GM19467 (cell line): Measurements from ENCODE around the gene ARFGAP1.
"Not testable (repeated sequence)": the region's sequence is repeated elsewhere in the genome, so short reads cannot be mapped to it uniquely, and the experiment has no call there.

ENCODE experiments used
- ATAC-seq: cut with Tn5 transposase; IDR thresholded peaks from one replicate; pipeline ENCODE4 v1.9.1; 2021; ENCODE audit warnings: mild to moderate bottlenecking, moderate library complexity; ENCODE audit not compliant: unreplicated experiment

The ARFGAP1 gene

GRCh38 chr20:63239431-63239830 is 33.2 kb upstream of the ARFGAP1 start:
- no peak for ATAC-seq

GRCh38 chr20:63240004-63240403 is 32.6 kb upstream of the ARFGAP1 start:
- no peak for ATAC-seq

- ATAC-seq, result no peak
Measured at GRCh38 chr20:63241272-63241671, 31.3 kb upstream of the ARFGAP1 start.

GRCh38 chr20:63242736-63243135 is 29.9 kb upstream of the ARFGAP1 start:
- ATAC-seq, result no peak

GRCh38 chr20:63243604-63244247 is 28.9 kb upstream of the ARFGAP1 start:
- ATAC-seq, result no peak

GRCh38 chr20:63244468-63244867 is 28.1 kb upstream of the ARFGAP1 start:
- no peak for ATAC-seq

GRCh38 chr20:63246490-63247288 is 25.9 kb upstream of the ARFGAP1 start:
- no peak for ATAC-seq

- no peak for ATAC-seq
Measured at GRCh38 chr20:63247671-63248228, 24.9 kb upstream of the ARFGAP1 start.

GRCh38 chr20:63248835-63249591 is 23.6 kb upstream of the ARFGAP1 start:
- no peak for ATAC-seq

- ATAC-seq, result no peak
Measured at GRCh38 chr20:63249891-63250290, 22.7 kb upstream of the ARFGAP1 start.

- ATAC-seq, result not testable (repeated sequence)
Measured at GRCh38 chr20:63251350-63251749, 21.3 kb upstream of the ARFGAP1 start.

GRCh38 chr20:63252284-63252711 is 20.3 kb upstream of the ARFGAP1 start:
- no peak for ATAC-seq

- no peak for ATAC-seq
Measured at GRCh38 chr20:63253065-63253437, 19.6 kb upstream of the ARFGAP1 start.

GRCh38 chr20:63253438-63254231 is 19.0 kb upstream of the ARFGAP1 start:
- ATAC-seq, result no peak

GRCh38 chr20:63254232-63254605 is 18.4 kb upstream of the ARFGAP1 start, which contains the start of gene NKAIN4:
NKAIN4 (minus strand) TSS chr20:63254463; CDS start chr20:63254450, 13 bp downstream.
- ATAC-seq, result no peak

- ATAC-seq, result no peak
Measured at GRCh38 chr20:63254606-63255384, 17.8 kb upstream of the ARFGAP1 start.

GRCh38 chr20:63255931-63256704 is 16.5 kb upstream of the ARFGAP1 start:
- no peak for ATAC-seq

- ATAC-seq, result no peak
Measured at GRCh38 chr20:63256954-63257353, 15.7 kb upstream of the ARFGAP1 start.

GRCh38 chr20:63257629-63258028 is 15.0 kb upstream of the ARFGAP1 start:
- ATAC-seq, result no peak
